IMR-90 (cell line): Measurements from ENCODE around the gene C10orf120. TPM values are rescaled to one million over a fixed set of nuclear protein-coding genes. Genes with fewer than 3 reads are reported as not detected.

Experiments used
- ATAC-seq: fragments of 200-7000 bp; cut with Tn5 transposase; 2 replicates; pipeline ENCODE4 v1.9.1; 2020; ENCODE audit warnings: low read depth, mild to moderate bottlenecking, moderate library complexity
- BruUV-seq: library from RNA; stranded (reverse); fragments of 400-500 nt; replicated peaks from 2 replicates; lab custom pipeline; 2021; lab: Mats Ljungman, UMichigan
- CTCF ChIA-PET: fragments of 300-600 bp; formaldehyde crosslinking; extraction: SDS; loops from one replicate; lab custom pipeline; 2021; ENCODE audit warnings: antibody characterized with exemption; lab: Yijun Ruan, JAX
- POLR2A ChIA-PET: fragments of 300-600 bp; sonication (Branson Sonifier 250); formaldehyde crosslinking; loops from one replicate; lab custom pipeline; 2022; ENCODE audit warnings: antibody characterized with exemption; ENCODE audit not compliant: unreplicated experiment; lab: Charles Lee
- DNase-seq: peaks from one replicate; pipeline ENCODE4 v3.0.0; 2013
- H2AFZ ChIP-seq: replicated peaks from 2 replicates; pipeline ENCODE3; 2013; ENCODE audit warnings: low read length, mild to moderate bottlenecking; ENCODE audit not compliant: poor library complexity
- H2AK5ac ChIP-seq: 2 replicates; pipeline ENCODE4 v1.6.1; 2013; ENCODE audit warnings: low read depth, low read length, inconsistent platforms
- H2AK9ac ChIP-seq: replicated peaks from 2 replicates; pipeline ENCODE3; 2013; ENCODE audit warnings: mild to moderate bottlenecking, low read depth, low read length, moderate library complexity; ENCODE audit not compliant: poor library complexity
- H2BK120ac ChIP-seq: 2 replicates; pipeline ENCODE4 v1.6.1; 2013; ENCODE audit warnings: low read depth, low read length, inconsistent platforms
- H2BK15ac ChIP-seq: 3 replicates; pipeline ENCODE4 v1.6.1; 2013; ENCODE audit warnings: low read depth, low read length, inconsistent platforms
- H2BK20ac ChIP-seq: 2 replicates; pipeline ENCODE4 v1.6.1; 2013; ENCODE audit warnings: low read depth, mild to moderate bottlenecking, inconsistent platforms, low read length, moderate library complexity
- H2BK5ac ChIP-seq: 2 replicates; pipeline ENCODE4 v1.6.1; 2013; ENCODE audit warnings: mild to moderate bottlenecking, low read depth, low read length, inconsistent platforms; ENCODE audit not compliant: poor library complexity, severe bottlenecking
- H3K14ac ChIP-seq: replicated peaks from 2 replicates; pipeline ENCODE4 v1.6.1; 2013; ENCODE audit warnings: low read depth, low read length, inconsistent platforms
- H3K18ac ChIP-seq: 2 replicates; pipeline ENCODE4 v1.6.1; 2013; ENCODE audit warnings: low read depth, low read length, control low read depth
- H3K23ac ChIP-seq: 2 replicates; pipeline ENCODE4 v1.6.1; 2013; ENCODE audit warnings: low read depth, low read length, inconsistent platforms
- H3K27ac ChIP-seq: 2 replicates; pipeline ENCODE4 v1.5.1; 2013; ENCODE audit warnings: mild to moderate bottlenecking, control low read depth, low read length; ENCODE audit not compliant: insufficient read depth
- H3K27me3 ChIP-seq: 2 replicates; pipeline ENCODE4 v1.6.1; 2013; ENCODE audit warnings: low read length; ENCODE audit not compliant: control insufficient read depth, insufficient read depth
- H3K36me3 ChIP-seq: 2 replicates; pipeline ENCODE4 v1.6.1; 2013; ENCODE audit warnings: low read length, mixed read lengths; ENCODE audit not compliant: control insufficient read depth, insufficient read depth
- H3K4ac ChIP-seq: 2 replicates; pipeline ENCODE4 v1.6.1; 2013; ENCODE audit warnings: low read depth, low read length, inconsistent platforms
- H3K4me1 ChIP-seq: 2 replicates; pipeline ENCODE4 v1.6.1; 2013; ENCODE audit warnings: low read length, mixed read lengths; ENCODE audit not compliant: control insufficient read depth, insufficient read depth
- H3K4me2 ChIP-seq: 2 replicates; pipeline ENCODE4 v1.6.1; 2013; ENCODE audit warnings: low read depth, mild to moderate bottlenecking, control low read depth, low read length, moderate library complexity
- H3K4me3 ChIP-seq: 2 replicates; pipeline ENCODE4 v1.5.1; 2013; ENCODE audit warnings: low read depth, mild to moderate bottlenecking, control low read depth, low read length, moderate library complexity; ENCODE audit not compliant: insufficient read depth
- H3K56ac ChIP-seq: 2 replicates; pipeline ENCODE4 v1.6.1; 2013; ENCODE audit warnings: low read length, inconsistent platforms; ENCODE audit not compliant: insufficient read depth; ENCODE audit errors: extremely low read depth
- H3K79me1 ChIP-seq, 2 experiments: 2 replicates each; pipeline ENCODE4 v1.6.1; 2013; ENCODE audit warnings: low read length in 2 of 2, inconsistent platforms in 1 of 2, low read depth in 1 of 2
- H3K9ac ChIP-seq: 2 replicates; pipeline ENCODE4 v1.6.1; 2013; ENCODE audit warnings: low read depth, low read length, control low read depth
- H3K9me1 ChIP-seq: 2 replicates; pipeline ENCODE4 v1.6.1; 2013; ENCODE audit warnings: low read length, inconsistent platforms; ENCODE audit not compliant: insufficient read depth
- H3K9me3 ChIP-seq: 2 replicates; pipeline ENCODE4 v1.6.1; 2013; ENCODE audit warnings: low read length; ENCODE audit not compliant: control insufficient read depth, insufficient read depth
- H4K20me1 ChIP-seq: 2 replicates; pipeline ENCODE4 v1.6.1; 2013; ENCODE audit warnings: low read length, inconsistent platforms; ENCODE audit not compliant: insufficient read depth
- H4K5ac ChIP-seq: 2 replicates; pipeline ENCODE4 v1.6.1; 2013; ENCODE audit warnings: mild to moderate bottlenecking, low read depth, low read length, control low read depth
- H4K8ac ChIP-seq, 2 experiments: 2 replicates each; pipeline ENCODE4 v1.6.1; 2013; ENCODE audit warnings: low read depth in 2 of 2, low read length in 2 of 2, control low read depth in 1 of 2, inconsistent platforms in 1 of 2
- H4K91ac ChIP-seq: 2 replicates; pipeline ENCODE4 v1.6.1; 2013; ENCODE audit warnings: low read depth, low read length, inconsistent platforms; ENCODE audit not compliant: insufficient read depth
- BHLHE40 ChIP-seq: fragments of 150-350 bp; IDR thresholded peaks from 2 replicates; pipeline ENCODE4 v1.6.1; 2016; ENCODE audit warnings: mild to moderate bottlenecking, low read depth, low read length
- CEBPB ChIP-seq: IDR thresholded peaks from 2 replicates; pipeline ENCODE4 v1.6.1; 2012; ENCODE audit warnings: low read depth, low read length, improper control_type of control experiment
- CHD1 ChIP-seq: IDR thresholded peaks from 2 replicates; pipeline ENCODE4 v1.6.1; 2012; ENCODE audit warnings: low read depth, low read length, improper control_type of control experiment
- CTCF ChIP-seq: conservative IDR thresholded peaks from 2 replicates; pipeline ENCODE4 v1.5.1; 2012; ENCODE audit warnings: mild to moderate bottlenecking, low read depth, low read length, improper control_type of control experiment
- ELK1 ChIP-seq: fragments of 150-350 bp; IDR thresholded peaks from 2 replicates; pipeline ENCODE4 v1.6.1; 2016; ENCODE audit warnings: low read depth, mild to moderate bottlenecking, low read length, moderate library complexity, borderline replicate concordance
- FOS ChIP-seq: fragments of 150-350 bp; IDR thresholded peaks from 2 replicates; pipeline ENCODE4 v1.6.1; 2016; ENCODE audit warnings: low read depth, low read length
- MAFK ChIP-seq: IDR thresholded peaks from 2 replicates; pipeline ENCODE4 v1.6.1; 2012; ENCODE audit warnings: low read depth, low read length, improper control_type of control experiment
- MAZ ChIP-seq: IDR thresholded peaks from 2 replicates; pipeline ENCODE4 v1.6.1; 2012; ENCODE audit warnings: low read depth, mild to moderate bottlenecking, low read length, improper control_type of control experiment, moderate library complexity, borderline replicate concordance
- MXI1 ChIP-seq: IDR thresholded peaks from 2 replicates; pipeline ENCODE4 v1.6.1; 2012; ENCODE audit warnings: low read depth, mild to moderate bottlenecking, low read length, moderate library complexity, borderline replicate concordance
- NFE2L2 ChIP-seq: fragments of 150-350 bp; IDR thresholded peaks from 2 replicates; pipeline ENCODE4 v1.6.1; 2016; ENCODE audit warnings: low read depth, mild to moderate bottlenecking, low read length
- POLR2A ChIP-seq: IDR thresholded peaks from 2 replicates; pipeline ENCODE4 v1.6.1; 2012; ENCODE audit warnings: mild to moderate bottlenecking, low read depth, low read length
- RAD21 ChIP-seq: IDR thresholded peaks from 2 replicates; pipeline ENCODE4 v1.6.1; 2012; ENCODE audit warnings: low read length, improper control_type of control experiment
- RCOR1 ChIP-seq: IDR thresholded peaks from 2 replicates; pipeline ENCODE4 v1.6.1; 2012; ENCODE audit warnings: mild to moderate bottlenecking, low read length, improper control_type of control experiment; ENCODE audit not compliant: insufficient replicate concordance
- RFX5 ChIP-seq: IDR thresholded peaks from 2 replicates; pipeline ENCODE4 v1.8.0; 2012; ENCODE audit warnings: low read depth, mild to moderate bottlenecking, low read length, moderate library complexity
- SMC3 ChIP-seq: fragments of 150-350 bp; IDR thresholded peaks from 2 replicates; pipeline ENCODE4 v1.6.1; 2016; ENCODE audit warnings: low read depth, mild to moderate bottlenecking, antibody characterized with exemption, low read length, moderate library complexity
- USF2 ChIP-seq: fragments of 150-350 bp; IDR thresholded peaks from 2 replicates; pipeline ENCODE4 v1.6.1; 2017; ENCODE audit warnings: mild to moderate bottlenecking, antibody characterized with exemption, low read length, low read depth
- WGBS, 2 experiments: methylation state at CpG; one replicate each; pipeline versions ENCODE4 v1.1.5 to v1.1.7; 2013; ENCODE audit warnings: missing lambda C conversion rate in 2 of 2; ENCODE audit not compliant: insufficient read length in 1 of 2; ENCODE audit errors: extremely low coverage in 2 of 2; 5-methylcytosine and 5-hydroxymethylcytosine counted together
- dilution Hi-C: fragments of 300-500 bp; cut with HindIII; formaldehyde crosslinking; loops from one replicate; pipeline ENCODE4 v1.14.3; 2018; ENCODE audit warnings: low sequenced_read_pairs; ENCODE audit not compliant: unreplicated experiment
- in situ Hi-C: fragments of 300-500 bp; cut with MboI; formaldehyde crosslinking; loops from 3 replicates; pipeline ENCODE4 v1.14.3; 2019; ENCODE audit warnings: low sequenced_read_pairs, inconsistent platforms, mixed read lengths
- intact Hi-C: fragments of 100-400 bp; cut with micrococcal nuclease; formaldehyde crosslinking; loops from 2 replicates; pipeline ENCODE4 v1.10.0; 2022
- polyA plus RNA-seq, 3 experiments: library from polyadenylated mRNA; depleted of rRNA; stranded (reverse); fragments of >200 nt; gene quantifications; 2 replicates each; pipeline ENCODE4 v1.2.3, GENCODE V29; 2012; ENCODE audit warnings: low replicate concordance in 1 of 3
- total RNA-seq: library from RNA; depleted of rRNA; stranded (reverse); fragments of >200 nt; gene quantifications from 2 replicates; pipeline ENCODE4 v1.2.3, GENCODE V29; 2012

C10orf120 gene
- total and polyA plus RNA-seq, 2 of the 4 experiments (the other 2 are of a cell fraction), result not detected

DNA sequence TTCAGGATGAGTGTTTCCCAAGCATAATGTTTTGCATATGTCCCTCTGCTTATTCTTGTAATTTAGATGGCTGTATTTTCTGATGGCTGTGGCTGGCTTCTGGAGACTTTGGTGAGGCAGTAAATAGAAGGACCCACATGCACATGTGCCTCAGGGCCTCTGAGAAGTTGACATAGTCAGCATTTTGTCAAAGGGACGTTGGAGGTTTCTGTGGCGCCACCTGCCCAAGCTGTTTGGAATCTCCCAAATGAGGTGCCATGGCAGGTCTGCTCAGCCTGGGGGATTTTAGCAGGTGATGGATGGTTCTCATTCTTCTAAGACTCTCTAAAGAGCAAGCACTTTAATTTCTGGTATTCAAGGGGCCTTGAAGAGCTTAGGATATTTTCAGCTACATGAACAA, 29.8 kb downstream of the C10orf120 start:
- no peak overlapping the region for H2AFZ ChIP-seq
- ChIA-PET CTCF (no interaction called here), POLR2A (no interaction called here)
- no peak overlapping the region for H3K27ac ChIP-seq
- no peaks in the 10 kb centered on the region for H3K27me3 ChIP-seq
- H4K20me1 ChIP-seq, result no peaks in the 10 kb centered on the region
- no peak overlapping the region for H4K8ac ChIP-seq
- H3K4me1 ChIP-seq, result no peaks in the 10 kb centered on the region
- BruUV-seq, result no TSS peak
- H3K36me3 ChIP-seq, result no peaks in the 10 kb centered on the region
- H2BK15ac ChIP-seq, result no peak overlapping the region
- H2BK5ac ChIP-seq, result no peak overlapping the region
- in situ Hi-C loops, result loop anchor here (25.0 kb wide), 1 partner anchor 892 kb away; no protein-coding TSS in a partner anchor
- no peak overlapping the region for H2AK9ac ChIP-seq
- H3K9ac ChIP-seq, result no peak overlapping the region
- intact Hi-C loops, result no loop called here
- H3K9me3 ChIP-seq, result no peaks in the 10 kb centered on the region; the same call in 1 of the 2 replicates
- H3K14ac ChIP-seq, result no peak overlapping the region
- H3K18ac ChIP-seq, result no peak overlapping the region
- no peaks in the 10 kb centered on the region for H3K79me1 ChIP-seq
- dilution Hi-C loops, result no loop called here
- no peak overlapping the region for H3K4ac ChIP-seq
- no CpG with 5 or more reads among the region's 2 CpGs for WGBS, 2 experiments
- no peak overlapping the region for H3K56ac ChIP-seq
- H2BK20ac ChIP-seq, result no peak overlapping the region
- H4K91ac ChIP-seq, result no peak overlapping the region
- H2BK120ac ChIP-seq, result no peak overlapping the region
- no peak overlapping the region for H3K23ac ChIP-seq
- H3K4me2 ChIP-seq, result no peak overlapping the region
- no peaks in the 10 kb centered on the region for H3K9me1 ChIP-seq
- no peak overlapping the region for H3K4me3 ChIP-seq
- no peak for DNase-seq
- no peak overlapping the region for H4K5ac ChIP-seq
- no peak for ATAC-seq
- TF ChIP-seq BHLHE40 (no peak), RFX5 (no peak), CHD1 (no peak), POLR2A (no peak), RCOR1 (no peak), NFE2L2 (no peak), MAFK (no peak), CEBPB (no peak), FOS (no peak), MAZ (no peak), RAD21 (no peak), SMC3 (no peak), CTCF (no peak), ELK1 (no peak), MXI1 (no peak), USF2 (no peak)
- H2AK5ac ChIP-seq, result no peak overlapping the region
